Hair follicle dermal papilla cell (primary cell): ENCODE data around the gene HNRNPH2. TPM values are rescaled to one million over a fixed set of nuclear protein-coding genes. Genes with fewer than 3 reads are reported as not detected.

Experiments
- total RNA-seq: library from RNA; depleted of rRNA; stranded (reverse); fragments of >200 nt; gene quantifications from 2 replicates; pipeline ENCODE4 v1.2.3, GENCODE V29; 2012

The HNRNPH2 gene, protein sequence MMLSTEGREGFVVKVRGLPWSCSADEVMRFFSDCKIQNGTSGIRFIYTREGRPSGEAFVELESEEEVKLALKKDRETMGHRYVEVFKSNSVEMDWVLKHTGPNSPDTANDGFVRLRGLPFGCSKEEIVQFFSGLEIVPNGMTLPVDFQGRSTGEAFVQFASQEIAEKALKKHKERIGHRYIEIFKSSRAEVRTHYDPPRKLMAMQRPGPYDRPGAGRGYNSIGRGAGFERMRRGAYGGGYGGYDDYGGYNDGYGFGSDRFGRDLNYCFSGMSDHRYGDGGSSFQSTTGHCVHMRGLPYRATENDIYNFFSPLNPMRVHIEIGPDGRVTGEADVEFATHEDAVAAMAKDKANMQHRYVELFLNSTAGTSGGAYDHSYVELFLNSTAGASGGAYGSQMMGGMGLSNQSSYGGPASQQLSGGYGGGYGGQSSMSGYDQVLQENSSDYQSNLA
- total RNA-seq, result 55.3 and 60.6 TPM in 2 replicates

DNA sequence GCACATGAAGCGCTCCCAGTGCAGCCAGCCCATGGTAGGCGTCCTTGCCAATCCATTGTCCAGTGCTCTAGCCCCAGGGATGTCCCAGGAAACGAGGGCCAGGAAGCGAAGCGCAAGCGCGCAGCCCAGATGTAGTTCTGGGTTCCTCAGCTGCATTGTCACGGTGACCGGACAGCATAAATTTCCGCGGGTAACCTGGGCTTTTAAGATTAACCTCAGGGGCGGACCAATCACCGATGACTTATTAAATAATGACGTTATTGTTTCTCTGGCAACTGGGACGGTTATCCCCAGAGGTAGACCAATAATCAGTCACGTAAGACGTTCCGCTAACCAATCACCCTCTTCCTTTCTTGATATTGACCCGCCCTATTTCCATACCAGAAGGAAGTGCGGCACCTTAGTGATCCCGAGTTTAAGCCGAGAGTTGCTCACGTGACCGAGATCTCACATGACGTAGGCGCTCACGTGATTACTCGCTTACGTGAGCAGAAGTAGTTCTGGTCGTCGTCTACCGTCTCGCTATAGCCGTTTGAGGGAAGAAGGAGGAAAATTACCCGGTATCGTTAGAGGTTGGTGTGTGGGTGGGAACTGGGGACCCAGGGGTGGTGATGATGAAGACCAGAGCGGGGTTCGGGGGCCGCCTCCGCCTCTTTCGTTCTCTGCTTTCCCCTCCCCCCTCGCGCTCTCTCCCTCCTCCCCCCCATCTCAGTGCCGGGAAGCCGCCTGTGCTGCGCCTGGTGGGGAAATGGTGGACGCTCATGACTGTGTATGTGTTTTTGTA, at the start of gene HNRNPH2, which contains the start of gene GLA:
HNRNPH2 (plus strand) TSS at position 475 of the 784 bp plus-strand sequence. CDS start 3,767 bp downstream, outside the sequence.
GLA (minus strand) TSS at position 178 of the 784 bp plus-strand sequence; CDS start at position 156, 22 bp downstream.

DNA sequence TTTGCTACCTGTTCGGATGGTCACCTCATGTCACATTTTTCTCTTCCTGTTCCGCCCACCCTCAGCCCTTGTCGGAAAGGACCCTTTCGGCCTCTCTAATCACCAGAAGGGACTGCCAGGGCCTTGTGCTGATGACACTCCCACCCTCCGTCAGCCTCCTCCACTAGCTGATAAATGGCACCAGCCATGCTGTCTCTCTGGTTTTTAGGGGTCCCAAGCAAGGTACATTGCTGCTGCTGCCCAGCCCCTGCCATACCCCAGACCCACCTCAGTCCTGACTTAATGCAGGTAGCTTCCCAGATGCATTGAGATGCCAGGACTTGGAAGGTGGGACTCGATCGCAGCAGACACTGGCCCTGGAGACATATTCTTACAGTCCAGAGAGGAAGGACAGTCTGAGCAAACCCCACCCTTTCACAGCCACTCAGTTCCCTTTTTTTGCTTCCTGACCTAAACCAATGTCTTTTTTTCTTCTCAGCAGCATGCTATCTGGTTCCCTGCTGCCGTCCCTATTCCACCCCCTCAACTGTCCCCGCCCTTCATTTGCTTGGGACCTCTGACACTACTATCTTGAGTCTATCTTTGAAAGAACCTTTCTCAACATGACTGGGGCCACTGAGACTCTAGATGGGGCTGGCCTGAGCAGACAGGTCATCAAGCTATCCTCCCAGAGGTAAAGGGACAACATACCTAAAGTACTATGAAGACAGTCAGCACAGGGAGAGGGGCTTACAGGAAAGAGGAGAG, 22.1 kb upstream of the HNRNPH2 start, which contains the start of gene BTK:
BTK (minus strand) TSS at position 397 of the 747 bp plus-strand sequence. CDS start 10,907 bp downstream, outside the sequence.

GRCh38 chrX:101390664-101391525, 17.1 kb upstream of the HNRNPH2 start, which contains the start of gene RPL36A:
Gene RPL36A, plus strand, starts transcription at chrX:101391011. Its CDS starts 33 bp downstream, at chrX:101391044.

Other genes with a start within 250 kb of the HNRNPH2 start
- 3.0 and 3.4 TPM in 2 replicates for gene DRP2, start 188.4 kb upstream of the HNRNPH2 start, total RNA-seq
- 0.16 TPM in 1 of 2 replicates, not detected in the other for gene TAF7L, start 116.9 kb upstream of the HNRNPH2 start, total RNA-seq
- gene TIMM8A, start 59.5 kb upstream of the HNRNPH2 start, total RNA-seq, result 2.7 and 4.7 TPM in 2 replicates
- not detected in 2 replicates for gene BTK, start 22.0 kb upstream of the HNRNPH2 start, total RNA-seq
- 270 and 465 TPM in 2 replicates for gene RPL36A, start 17.2 kb upstream of the HNRNPH2 start, total RNA-seq
- gene GLA, start 297 bp upstream of the HNRNPH2 start, total RNA-seq, result 11.0 and 13.4 TPM in 2 replicates
- 3.9 and 7.5 TPM in 2 replicates for gene ARMCX4, start 77.2 kb downstream of the HNRNPH2 start, total RNA-seq
- 56.1 and 59.1 TPM in 2 replicates for gene ARMCX1, start 142.3 kb downstream of the HNRNPH2 start, total RNA-seq
- 30.3 and 35.0 TPM in 2 replicates for gene ARMCX6, start 209.8 kb downstream of the HNRNPH2 start, total RNA-seq
- gene ARMCX3, start 214.9 kb downstream of the HNRNPH2 start, total RNA-seq, result 81.5 and 82.8 TPM in 2 replicates